ENCODE data around the gene CCDC175.

CCDC175 gene

GRCh38 chr14:59481407-59481806, 95.2 kb downstream of the CCDC175 start:
- no peak for FAIRE-seq

- FAIRE-seq, result no peak
Observed at GRCh38 chr14:59480166-59480565, 96.4 kb downstream of the CCDC175 start.

- no peak for FAIRE-seq
Observed at GRCh38 chr14:59478540-59478939, 98.1 kb downstream of the CCDC175 start.

- FAIRE-seq, result no peak
Observed at GRCh38 chr14:59475709-59476108, 100.9 kb downstream of the CCDC175 start.

- FAIRE-seq, result no peak
Observed at GRCh38 chr14:59474172-59474571, 102.4 kb downstream of the CCDC175 start.

GRCh38 chr14:59465316-59466135, 111.1 kb downstream of the CCDC175 start, which contains the start of gene GPR135:
Gene GPR135, minus strand, starts transcription at chr14:59465380. Its CDS starts 154 bp downstream, at chr14:59465226.
- FAIRE-seq, result no peak

GRCh38 chr14:59464486-59465315, 111.9 kb downstream of the CCDC175 start:
- FAIRE-seq, result no peak

- no peak for FAIRE-seq
Observed at GRCh38 chr14:59463787-59464485, 112.7 kb downstream of the CCDC175 start.

GRCh38 chr14:59461891-59462290, 114.7 kb downstream of the CCDC175 start:
- no peak for FAIRE-seq

GRCh38 chr14:59460378-59460777, 116.2 kb downstream of the CCDC175 start:
- FAIRE-seq, result no peak

- no peak for FAIRE-seq
Observed at GRCh38 chr14:59458486-59458885, 118.1 kb downstream of the CCDC175 start.

- no peak for FAIRE-seq
Observed at GRCh38 chr14:59455411-59455810, 121.2 kb downstream of the CCDC175 start.

All from A204.1 (cell line).